Stimulated activated CD4-positive, alpha-beta T cell treated with anti-CD3 and anti-CD28 coated beads, Interleukin-4, amount 100 ng/mL, for 4 hours (primary cell): ENCODE data around the gene PLOD1.
"Not testable (repeated sequence)": the region's sequence is repeated elsewhere in the genome, so short reads cannot be mapped to it uniquely, and the experiment has no call there.

Experiments used
- DNase-seq, 2 experiments: peaks; one replicate each; pipeline ENCODE4 v3.0.0-alpha.2; 2020

Gene PLOD1

DNA sequence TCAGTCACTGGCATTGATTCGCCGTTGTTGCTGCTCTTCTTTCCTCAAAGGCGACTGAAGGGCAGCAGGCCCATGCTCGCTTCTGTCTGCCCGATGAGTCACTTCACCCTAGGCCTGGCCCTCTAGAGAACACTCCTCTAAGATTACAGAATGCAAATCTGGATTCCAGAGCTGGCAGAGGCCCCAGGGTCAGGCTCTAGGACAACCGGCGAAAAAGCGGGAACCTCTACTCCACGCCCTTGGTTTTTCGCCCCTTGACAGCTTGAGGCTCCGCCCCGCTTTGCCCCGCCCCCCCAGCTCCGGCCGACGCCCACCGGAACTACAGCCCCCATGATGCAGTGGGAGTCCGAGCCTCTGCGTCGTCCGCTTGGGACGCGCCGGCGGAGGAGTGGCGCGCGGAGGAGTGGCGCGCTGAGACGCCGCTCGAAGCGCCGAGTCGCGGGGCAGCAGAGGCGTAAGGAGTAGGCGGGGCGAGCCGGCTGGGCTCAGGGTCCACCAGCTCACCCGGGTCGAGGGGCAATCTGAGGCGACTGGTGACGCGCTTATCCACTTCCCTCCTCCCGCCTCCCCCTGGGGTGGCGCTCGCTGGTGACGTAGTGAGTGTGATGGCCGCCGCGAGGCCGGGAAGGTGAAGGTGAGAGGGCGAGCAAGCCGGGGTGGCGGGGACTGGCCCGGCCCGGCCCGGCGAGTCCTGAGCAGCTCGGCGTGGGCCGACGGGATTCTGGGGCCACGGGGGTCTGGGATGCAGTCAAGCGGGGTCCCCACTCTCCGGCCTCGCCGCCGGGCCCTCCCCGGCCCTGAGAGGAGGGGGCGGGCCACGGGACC lies 45.5 kb downstream of the PLOD1 start, which contains the start of gene MFN2:
Gene MFN2 (plus strand): TSS at position 594 of the 825 bp plus-strand sequence. CDS start 8,725 bp downstream, outside the sequence.
- peak; percentile 89 to 92 for DNase-seq

DNA sequence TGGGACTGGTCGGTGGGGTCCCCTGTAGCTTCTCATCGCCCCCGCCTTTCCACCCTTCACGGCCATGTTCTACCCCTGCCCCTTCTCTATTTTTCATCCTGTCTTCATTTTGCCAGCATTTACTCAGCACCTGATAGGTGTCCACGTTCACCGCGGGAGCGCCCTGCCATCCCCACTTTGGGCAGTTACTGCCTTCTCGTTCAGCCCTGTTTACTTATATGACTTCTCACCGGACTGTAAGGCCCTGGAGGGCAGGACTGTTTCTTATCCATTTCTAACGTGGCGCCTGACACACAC lies 46.1 kb downstream of the PLOD1 start:
- DNase-seq = no peak

DNA sequence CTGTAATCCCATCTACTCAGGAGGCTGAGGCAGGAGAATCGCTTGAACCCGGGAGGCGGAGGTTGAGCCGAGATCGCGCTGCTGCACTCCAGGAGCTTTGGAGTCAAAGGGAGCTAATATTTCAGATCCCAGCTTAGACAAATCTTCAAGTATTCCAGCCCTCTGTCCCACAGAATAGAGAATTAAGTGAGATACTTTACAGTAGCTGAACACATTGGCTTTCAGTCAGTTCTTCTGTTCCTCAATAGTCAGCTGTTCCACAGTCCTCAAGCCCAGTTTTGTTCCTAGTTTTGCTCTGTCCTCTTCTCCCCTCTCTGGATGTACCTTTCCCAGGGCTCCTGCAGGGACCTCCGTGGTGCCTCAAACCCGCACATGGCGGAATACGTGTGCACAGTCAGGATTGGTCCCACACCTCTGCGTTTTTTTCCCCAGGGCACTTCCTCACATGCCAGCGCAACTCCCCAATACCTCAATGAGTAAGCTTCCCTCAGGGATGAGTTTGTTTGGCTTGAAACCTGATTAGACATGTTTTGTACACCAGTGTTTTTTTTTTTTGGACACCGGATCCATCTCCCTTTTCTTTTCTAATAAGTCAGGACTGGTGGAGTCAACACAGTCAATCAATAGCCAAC lies 47.0 kb downstream of the PLOD1 start:
- DNase-seq = no peak

DNA sequence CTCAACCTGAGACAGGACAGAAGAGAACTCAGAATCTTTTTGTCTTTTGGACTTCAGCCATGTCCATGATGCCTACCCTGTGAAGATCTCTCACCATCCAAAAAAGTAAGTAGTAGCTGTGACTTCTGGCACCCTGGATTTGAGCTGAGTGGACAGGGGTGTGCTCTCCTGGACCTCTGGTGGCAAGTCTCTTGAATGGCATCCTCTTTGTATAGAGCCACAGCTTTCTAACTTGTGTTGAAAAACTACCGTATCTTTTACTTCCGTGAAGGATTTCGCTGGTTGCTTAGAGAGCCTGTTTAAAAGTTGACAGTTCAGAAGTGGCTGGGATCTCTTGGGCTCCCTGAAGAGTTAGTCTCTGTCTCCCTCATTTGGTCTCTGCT lies 47.5 kb downstream of the PLOD1 start:
- no peak for DNase-seq

DNA sequence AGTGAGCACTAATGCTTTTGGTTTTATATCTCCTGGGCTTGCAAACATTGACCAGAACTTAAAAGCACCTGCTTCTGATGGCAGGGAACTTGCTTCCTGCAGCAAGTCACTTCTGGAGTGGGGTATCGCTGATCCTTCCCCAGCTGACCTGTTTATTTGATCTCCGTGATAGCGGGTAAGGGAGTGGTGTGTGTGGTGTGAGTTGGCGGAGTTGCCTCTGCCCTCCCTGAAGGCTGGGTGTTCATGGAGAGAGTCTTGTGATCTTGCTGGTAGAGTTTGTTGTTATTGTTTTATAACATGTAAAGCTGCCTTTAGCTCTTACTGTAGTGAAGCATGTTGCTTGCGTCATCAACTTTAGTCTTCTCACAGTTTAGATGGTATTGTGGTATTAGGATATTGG lies 49.6 kb downstream of the PLOD1 start:
- DNase-seq = no peak

DNA sequence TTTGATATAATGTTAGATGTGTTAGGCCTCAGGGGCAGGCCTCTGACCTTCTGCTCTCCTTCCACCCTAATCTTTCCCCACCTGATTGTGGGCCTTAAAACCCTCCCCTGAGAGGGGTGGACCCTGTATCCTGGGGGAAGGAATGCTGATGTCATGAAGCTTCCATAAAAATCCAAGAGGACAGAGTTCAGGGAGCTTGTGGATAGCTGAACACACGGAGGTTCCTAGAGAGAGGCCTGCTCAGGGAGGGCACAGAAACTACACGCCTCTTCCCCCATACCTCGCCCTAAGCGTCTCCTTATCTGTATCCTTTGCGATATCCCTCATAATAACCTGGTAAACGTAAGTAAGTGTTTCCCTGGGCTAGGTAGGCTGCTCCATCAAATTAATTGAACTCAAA lies 50.1 kb downstream of the PLOD1 start:
- DNase-seq = no peak

DNA sequence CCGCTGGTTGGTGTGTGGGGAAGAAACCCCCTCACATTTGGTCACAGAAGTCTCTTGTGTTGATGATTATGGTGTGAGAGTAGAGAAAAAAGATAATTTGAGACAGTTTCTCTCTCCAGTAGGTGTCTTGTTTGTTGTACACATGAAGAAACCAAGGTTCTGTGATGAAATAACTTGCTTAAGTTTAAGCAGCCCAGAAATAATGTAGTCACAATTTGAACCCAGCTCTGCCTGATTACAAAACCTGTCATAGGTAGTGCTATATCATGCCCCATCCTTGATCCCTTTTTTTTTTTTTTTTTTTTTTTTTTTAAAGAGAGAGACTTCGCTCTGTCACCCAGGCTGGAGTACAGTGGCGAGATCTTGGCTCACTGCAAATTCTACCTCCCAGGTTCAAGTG lies 50.7 kb downstream of the PLOD1 start:
- DNase-seq = no peak

DNA sequence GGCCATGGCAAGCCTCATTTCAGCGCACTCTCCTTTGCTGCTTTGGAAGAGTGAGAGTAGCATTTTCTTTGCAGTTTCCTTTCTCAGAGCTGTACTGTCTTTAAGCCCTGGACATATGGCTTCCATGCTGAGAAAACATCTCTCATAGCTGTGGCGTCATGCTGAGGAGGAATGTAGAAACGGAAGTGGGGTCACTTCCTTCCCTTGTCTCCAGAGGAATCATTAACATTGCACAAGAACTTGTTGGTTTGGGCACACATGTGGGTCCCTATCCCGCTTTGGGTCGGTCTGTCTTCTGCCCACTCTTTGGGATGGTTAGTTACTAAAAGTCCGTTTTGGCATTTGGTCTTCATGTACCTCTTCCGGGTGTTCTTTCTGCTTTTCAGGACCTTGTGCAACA lies 51.3 kb downstream of the PLOD1 start:
- DNase-seq = no peak

DNA sequence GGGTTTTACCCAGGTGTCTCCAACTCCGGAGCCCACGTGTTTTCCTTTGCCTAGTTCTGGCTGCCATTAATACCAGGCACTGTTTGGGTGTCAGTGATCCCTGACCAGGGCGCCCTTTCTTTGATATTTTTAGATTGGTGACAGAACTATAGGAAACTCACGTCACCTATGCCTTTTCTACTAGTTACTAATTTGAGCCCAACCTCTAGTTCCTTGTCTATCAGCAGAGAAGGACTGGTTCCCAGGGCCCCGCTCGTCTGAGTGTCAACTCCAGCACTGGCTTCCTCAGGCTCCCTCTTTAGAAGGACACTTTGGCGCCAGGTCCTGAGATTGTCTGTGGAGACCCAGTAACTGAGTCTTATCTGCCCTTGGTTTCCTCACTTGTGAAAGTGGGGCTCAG lies 55.2 kb downstream of the PLOD1 start:
- DNase-seq = no peak

DNA sequence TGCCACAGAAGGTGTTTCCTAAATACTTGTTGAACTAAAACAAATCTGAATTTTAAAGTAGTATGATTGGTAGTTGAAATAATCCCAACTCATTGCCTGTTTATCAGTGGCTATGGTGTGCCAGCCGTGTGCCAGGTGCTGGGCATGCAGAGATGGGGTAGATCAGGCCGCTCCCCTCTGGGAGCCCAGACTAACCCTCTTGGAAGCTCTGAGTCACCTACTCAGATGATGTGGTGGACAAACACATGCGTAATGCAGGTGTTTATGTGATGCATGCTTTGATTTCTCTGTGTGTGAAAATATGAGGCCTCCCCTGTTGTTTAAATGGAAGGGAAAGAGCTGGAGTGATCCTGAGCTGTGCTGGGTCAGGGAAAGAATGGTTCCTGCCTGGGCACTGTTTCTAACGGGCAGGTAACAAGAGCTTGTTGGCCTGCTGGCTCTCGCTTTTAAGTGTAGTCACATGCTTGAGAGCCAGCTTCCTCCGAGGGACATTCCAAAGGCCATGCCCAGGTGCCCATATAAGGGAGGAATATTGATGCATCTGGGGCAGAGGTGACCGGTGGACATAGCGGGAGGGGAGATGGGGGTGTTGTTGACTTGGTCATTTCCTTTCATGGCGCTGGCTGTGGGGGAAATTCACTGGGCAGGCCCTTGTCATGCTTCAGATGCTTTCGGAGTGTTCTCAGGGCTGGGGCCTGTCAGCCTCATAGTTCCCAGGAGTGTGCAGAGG lies 56.0 kb downstream of the PLOD1 start:
- no peak for DNase-seq

DNA sequence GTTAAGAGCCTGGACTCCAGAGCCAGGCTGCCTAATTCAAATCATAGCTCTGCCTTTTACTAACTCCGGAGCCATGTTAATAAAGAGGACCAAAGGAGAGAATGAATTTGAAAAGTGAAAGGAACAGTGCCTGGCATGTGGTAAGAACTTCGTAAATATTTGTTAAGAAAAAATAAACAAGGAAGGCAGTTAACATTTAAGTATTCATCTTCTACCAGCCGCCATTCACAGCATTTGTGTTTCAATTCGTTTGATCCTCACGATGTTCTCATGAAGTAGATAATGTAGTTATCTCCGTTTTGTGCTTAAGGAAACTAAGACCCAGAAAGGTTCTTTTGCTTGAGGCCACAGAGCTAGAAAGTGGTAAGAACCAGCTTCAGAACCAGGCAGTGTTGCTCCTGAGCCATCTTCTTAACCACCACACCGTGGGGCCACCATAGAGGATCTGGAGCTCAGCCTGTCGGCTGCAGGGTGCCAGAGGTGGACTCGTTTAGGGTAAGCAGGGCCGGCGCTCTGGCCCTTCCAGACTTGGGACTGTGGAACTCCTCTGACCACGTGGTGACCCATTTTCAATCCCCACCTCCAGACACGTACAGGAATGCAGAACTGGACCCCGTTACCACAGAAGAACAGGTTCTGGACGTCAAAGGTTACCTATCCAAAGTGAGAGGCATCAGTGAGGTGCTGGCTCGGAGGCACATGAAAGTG lies 57.6 kb downstream of the PLOD1 start:
- DNase-seq = no peak

DNA sequence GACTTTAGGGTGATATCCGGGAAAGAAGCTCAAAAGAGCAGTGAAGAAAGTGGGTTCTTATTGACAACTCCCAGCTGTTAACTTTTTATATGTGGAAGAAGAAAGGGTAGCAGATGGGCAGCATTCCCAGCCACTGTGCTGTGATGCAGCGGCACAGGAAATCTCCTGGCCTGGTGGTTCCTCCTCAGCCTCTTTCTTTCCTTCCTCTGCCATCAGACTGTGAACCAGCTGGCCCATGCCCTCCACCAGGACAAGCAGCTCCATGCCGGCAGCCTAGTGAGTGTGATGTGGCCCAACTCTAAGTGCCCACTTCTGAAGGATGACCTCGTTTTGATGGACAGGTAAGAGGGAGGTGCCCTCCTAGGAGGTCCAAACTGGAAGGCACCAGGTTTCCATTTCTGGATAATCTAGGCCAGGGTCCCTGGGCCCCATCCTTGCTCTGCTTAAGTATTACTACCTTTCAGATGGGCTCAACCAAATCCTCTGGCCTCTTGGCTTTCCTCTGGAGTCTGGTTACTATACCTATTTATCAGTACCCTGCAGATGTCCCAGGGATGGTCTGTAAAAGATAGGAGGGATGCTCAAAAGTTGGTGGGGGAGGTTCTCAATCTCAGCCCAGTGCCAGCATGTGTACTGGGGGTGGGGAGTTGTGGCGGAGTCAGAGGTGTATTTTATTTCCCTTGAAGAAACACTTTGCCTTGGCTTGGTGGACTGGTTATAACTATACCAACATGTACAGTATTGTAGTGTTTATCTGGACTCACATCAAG lies 62.7 kb downstream of the PLOD1 start:
- DNase-seq = no peak

DNA sequence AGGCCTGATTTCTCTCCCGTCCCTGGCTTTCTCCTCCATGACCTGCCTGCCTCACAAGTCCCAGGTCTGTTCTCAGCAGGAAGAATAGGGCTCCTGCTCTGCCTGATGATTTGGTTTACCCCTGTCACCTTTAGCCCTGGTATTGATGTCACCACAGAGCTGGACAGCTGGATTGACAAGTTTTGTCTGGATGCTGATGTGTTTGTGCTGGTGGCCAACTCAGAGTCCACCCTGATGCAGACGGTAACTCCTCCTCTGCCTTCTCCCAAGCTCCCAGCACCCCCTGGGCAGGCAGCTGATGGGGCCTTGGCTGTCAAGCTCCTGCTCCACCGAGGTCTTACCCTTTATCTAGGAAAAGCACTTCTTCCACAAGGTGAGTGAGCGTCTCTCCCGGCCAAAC lies 64.1 kb downstream of the PLOD1 start:
- no peak for DNase-seq

DNA sequence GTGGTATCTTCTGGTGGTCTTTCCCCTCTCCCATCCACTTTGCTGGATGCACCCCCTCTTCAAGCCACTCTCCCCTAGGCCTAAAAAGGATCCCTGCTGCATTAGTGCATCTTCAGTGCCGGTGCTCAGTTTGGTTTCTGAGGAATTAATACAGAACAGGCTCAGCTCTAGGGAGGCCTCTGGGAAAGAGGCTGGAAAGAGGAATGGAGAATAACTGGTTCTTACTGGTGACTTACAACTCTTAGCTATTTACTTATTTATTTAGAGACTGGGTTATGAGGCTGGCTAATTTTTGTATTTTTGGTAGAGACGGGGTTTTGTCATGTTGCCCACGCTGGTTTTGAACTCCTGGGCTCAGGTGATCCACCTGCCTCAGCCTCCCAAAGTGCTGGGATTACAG lies 64.7 kb downstream of the PLOD1 start:
- DNase-seq = no peak

DNA sequence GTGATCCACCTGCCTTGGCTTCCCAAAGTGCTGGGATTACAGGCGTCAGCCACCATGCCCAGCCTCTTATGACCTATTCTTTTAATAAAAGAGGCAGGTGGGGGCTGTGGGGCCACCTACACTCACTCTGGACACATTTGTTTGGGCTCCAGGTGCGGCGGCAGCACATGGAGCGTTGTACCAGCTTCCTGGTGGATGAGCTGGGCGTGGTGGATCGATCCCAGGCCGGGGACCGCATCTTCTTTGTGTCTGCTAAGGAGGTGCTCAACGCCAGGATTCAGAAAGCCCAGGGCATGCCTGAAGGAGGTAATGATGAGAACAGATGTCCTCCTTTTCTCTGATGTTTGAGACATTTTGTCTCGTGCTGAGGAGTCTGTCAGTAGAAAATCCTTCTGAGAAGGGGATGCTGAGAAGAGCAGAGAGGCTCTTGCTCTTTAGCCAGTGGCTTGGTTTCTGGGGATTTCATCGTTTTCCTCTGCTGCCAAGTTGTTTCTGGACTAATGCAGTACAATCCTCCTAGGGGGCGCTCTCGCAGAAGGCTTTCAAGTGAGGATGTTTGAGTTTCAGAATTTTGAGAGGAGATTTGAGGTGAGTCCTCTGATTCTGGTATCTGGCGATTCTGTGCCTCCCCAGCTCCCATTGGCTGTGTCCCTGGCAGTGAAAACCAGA lies 66.9 kb downstream of the PLOD1 start:
- peak in 1 of 2 experiments; percentile 35 for DNase-seq

DNA sequence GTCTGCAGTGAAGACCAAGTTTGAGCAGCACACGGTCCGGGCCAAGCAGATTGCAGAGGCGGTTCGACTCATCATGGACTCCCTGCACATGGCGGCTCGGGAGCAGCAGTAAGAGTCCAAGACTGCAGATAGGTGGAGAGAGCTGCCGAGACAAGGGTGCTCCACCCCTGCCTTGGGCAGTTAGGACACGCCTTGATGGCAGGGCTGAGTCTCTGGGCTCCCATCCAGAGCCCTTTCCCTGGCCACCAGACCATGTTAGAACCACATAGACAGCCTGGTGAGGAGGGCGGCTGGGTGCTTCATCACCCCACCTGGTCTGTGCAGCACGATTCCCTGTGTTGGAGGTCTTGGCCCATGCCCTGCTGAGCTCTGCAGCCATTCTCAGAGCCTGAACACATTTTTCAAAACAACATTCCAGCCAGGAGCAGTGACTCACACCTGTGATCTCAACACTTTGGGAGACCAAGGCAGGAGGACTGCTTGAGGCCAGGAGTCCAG lies 67.5 kb downstream of the PLOD1 start:
- no peak for DNase-seq

DNA sequence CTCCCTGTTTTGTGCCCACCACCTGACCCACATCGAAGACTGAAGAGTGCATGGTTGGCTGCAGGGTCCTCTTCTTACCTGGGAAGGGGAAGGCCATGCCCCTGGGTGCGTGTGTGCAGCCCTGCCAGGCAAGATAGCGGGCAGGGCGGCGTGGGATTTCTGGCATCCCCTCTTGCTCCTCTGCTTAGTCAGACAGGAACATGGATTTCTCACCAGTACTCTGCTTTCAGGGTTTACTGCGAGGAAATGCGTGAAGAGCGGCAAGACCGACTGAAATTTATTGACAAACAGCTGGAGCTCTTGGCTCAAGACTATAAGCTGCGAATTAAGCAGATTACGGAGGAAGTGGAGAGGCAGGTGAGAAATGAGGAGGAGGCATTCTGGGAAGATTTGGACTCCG lies 69.2 kb downstream of the PLOD1 start:
- DNase-seq = no peak

DNA sequence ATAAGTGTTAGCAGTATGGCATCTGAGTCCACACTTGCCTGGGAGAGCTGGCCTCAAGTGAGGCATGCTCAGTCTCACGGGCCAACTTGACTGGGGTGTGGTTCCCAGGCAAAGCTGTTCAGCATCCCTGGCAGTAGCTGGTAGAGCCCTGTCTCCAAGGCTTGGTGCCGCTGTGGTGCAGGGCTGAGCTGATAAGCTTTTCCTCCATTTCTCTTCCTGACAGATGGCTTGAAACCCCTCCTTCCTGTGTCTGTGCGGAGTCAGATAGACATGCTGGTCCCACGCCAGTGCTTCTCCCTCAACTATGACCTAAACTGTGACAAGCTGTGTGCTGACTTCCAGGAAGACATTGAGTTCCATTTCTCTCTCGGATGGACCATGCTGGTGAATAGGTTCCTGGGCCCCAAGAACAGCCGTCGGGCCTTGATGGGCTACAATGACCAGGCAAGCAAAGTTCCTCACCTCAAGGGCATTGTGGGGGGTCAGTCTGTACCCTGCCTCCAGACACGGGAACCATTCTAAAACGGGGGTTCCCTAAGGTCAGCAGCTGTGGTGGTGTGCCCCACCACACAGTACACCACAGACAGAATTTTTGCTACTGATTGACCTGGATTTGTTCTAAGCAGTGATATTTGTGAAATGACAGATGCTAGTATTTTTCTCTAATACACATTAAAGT lies 71.1 kb downstream of the PLOD1 start:
- no peak for DNase-seq

DNA sequence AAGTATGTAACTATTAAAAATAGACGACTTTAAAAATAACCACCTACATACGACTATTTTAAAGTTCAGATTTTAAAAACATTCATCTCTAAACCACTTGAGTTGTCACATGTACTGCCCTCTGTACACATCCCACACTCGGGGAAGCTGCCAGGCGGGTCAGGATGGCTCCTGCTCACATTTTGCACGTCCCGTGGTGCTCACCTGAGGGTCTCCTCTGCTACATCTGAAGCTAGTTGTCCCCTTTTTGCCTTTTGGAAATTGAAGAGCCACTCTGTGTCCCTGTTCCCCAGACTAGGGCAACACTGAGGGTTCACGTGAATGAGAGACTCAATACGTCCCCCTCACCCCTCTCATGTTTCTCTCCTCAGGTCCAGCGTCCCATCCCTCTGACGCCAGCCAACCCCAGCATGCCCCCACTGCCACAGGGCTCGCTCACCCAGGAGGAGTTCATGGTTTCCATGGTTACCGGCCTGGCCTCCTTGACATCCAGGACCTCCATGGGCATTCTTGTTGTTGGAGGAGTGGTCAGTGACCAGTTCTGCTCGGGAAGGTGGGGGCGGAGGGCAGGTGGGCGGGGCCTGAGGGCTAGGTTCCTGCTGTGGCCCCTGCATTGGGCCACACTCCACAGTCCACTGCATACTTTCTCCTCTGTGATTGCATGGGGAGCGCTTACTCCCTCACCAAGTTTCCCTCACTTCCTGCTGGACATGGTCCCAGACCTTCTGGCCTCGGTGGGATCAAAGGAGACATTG lies 71.8 kb downstream of the PLOD1 start:
- no peak for DNase-seq

DNA sequence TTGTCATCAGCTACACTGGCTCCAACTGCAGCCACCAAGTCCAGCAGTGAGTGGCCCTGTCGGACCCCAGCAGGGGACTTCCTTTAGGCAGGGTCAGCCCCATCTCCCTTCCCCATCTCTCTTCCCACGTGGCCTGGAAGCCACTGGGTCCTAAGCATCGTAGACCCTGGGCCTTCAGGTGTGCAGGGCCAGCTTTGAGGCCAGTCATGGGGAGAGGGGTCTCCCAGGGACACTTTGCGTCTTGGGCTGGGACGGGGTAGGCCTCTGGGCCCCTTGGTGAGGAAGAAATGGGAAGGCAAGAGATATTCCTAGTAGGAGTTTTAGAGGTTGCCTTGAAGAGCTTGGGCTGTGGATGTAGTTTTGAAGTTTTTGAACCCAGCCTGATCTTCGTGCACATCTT lies 72.7 kb downstream of the PLOD1 start:
- no peak for DNase-seq

DNA sequence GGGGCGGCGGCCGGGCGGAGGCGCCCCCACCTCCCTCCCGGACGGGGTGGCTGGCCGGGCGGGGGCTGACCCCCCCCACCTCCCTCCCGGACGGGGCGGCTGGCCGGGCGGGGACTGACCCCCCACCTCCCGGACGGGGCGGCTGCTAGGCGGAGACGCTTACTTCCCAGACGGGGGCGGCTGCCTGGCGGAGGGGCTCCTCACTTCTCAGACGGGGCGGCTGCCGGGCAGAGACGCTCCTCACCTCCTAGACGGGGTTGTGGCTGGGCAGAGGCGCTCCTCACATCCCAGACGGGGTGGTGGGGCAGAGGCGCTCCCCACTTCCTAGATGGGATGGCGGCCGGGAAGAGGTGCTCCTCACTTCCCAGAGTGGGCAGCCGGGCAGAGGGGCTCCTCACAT lies 73.8 kb downstream of the PLOD1 start:
- DNase-seq = not testable (repeated sequence)
